ENCODE data around the gene SLC49A3. TPM values are rescaled to one million over a fixed set of nuclear protein-coding genes. Genes with fewer than 3 reads are reported as not detected.

The SLC49A3 gene
- total RNA-seq, 1 experiment from 2014 or later: 5.5 TPM

DNA sequence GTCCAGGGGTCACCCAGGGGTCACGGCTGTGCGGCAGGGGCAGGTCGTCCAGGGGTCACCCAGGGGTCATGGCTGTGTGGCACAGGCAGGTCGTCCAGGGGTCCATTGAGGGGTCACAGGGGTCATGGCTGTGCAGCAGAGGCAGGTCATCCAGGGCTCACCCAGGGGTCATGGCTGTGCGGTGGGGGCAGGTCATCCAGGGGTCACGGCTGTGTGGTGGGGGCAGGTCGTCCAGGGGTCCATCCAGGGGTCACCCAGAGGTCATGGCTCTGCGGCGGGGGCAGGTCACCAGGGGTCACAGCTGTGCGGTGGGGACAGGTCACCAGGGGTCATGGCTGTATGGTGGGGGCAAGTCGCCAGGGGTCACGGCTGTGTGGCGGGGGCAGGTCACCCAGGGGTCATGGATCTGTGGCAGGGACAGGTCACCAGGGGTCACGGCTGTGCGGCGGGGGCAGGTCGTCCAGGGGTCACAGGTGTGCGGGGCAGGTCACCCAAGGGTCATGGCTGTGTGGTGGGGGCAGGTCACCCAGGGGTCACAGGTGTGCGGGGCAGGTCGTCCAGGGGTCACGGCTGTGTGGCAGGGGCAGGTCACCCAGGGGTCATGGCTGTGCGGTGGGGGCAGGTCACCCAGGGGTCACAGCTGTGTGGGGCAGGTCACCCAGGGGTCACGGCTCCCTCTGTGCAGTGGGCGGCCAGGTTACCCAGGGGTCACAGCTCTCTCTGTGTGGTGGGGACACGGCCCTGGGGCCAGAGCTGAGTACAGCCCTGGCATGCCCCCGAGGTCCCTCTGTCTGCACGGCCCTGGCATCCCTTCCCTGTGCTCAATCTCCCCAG, 30.9 kb downstream of the SLC49A3 start:
- H3K4me3 ChIP-seq (replicated peaks in 1 of 2; ENCODE audit: low read depth in 1 of 2, low read length in 2 of 2): no peak overlapping the region
- H3K4me1 ChIP-seq (ENCODE audit: control insufficient read depth in 1 of 2, insufficient read depth in 2 of 2, low read length in 2 of 2): no peaks in the 10 kb centered on the region
- H3K9me3 ChIP-seq (ENCODE audit: control insufficient read depth in 1 of 2, insufficient read depth in 1 of 2, low read depth in 1 of 2, low read length in 2 of 2): no peaks in the 10 kb centered on the region
- H2AFZ ChIP-seq (ENCODE audit: low read depth, low read length, poor library complexity, severe bottlenecking): no peak overlapping the region
- no peak overlapping the region for H3K4me2 ChIP-seq (ENCODE audit: low read length)
- H3K79me2 ChIP-seq (ENCODE audit: insufficient read depth, low read length): no peaks in the 10 kb centered on the region
- intact Hi-C loops (cut with micrococcal nuclease): no loop called here
- TF ChIP-seq, protein P1, sequence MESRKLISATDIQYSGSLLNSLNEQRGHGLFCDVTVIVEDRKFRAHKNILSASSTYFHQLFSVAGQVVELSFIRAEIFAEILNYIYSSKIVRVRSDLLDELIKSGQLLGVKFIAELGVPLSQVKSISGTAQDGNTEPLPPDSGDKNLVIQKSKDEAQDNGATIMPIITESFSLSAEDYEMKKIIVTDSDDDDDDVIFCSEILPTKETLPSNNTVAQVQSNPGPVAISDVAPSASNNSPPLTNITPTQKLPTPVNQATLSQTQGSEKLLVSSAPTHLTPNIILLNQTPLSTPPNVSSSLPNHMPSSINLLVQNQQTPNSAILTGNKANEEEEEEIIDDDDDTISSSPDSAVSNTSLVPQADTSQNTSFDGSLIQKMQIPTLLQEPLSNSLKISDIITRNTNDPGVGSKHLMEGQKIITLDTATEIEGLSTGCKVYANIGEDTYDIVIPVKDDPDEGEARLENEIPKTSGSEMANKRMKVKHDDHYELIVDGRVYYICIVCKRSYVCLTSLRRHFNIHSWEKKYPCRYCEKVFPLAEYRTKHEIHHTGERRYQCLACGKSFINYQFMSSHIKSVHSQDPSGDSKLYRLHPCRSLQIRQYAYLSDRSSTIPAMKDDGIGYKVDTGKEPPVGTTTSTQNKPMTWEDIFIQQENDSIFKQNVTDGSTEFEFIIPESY (IDR thresholded peaks at IDR 0.05; ENCODE audit: extremely low read depth, insufficient replicate concordance, low read length): no peak
- no peak for TF ChIP-seq POLR2A (IDR thresholded peaks at IDR 0.05; ENCODE audit: borderline replicate concordance, extremely low read depth, insufficient read depth, insufficient read length)
- TF ChIP-seq ZNF274 (IDR thresholded peaks at IDR 0.05; ENCODE audit: low read depth, low read length): no peak
- TF ChIP-seq CEBPB (IDR thresholded peaks at IDR 0.05; ENCODE audit: low read depth): no peak
- TF ChIP-seq ZFX (IDR thresholded peaks at IDR 0.05): no peak
- TF ChIP-seq FOSL1 (IDR thresholded peaks at IDR 0.05; ENCODE audit: low read depth): no peak
- no peak for TF ChIP-seq EZH2 (IDR thresholded peaks at IDR 0.05)
- no peak for TF ChIP-seq RAD21 (IDR thresholded peaks at IDR 0.05; ENCODE audit: low read depth)
- no peak for TF ChIP-seq JUND (IDR thresholded peaks at IDR 0.05)
- TF ChIP-seq, protein P2, sequence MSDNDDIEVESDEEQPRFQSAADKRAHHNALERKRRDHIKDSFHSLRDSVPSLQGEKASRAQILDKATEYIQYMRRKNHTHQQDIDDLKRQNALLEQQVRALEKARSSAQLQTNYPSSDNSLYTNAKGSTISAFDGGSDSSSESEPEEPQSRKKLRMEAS (IDR thresholded peaks at IDR 0.05): no peak
- TF ChIP-seq, protein P3, sequence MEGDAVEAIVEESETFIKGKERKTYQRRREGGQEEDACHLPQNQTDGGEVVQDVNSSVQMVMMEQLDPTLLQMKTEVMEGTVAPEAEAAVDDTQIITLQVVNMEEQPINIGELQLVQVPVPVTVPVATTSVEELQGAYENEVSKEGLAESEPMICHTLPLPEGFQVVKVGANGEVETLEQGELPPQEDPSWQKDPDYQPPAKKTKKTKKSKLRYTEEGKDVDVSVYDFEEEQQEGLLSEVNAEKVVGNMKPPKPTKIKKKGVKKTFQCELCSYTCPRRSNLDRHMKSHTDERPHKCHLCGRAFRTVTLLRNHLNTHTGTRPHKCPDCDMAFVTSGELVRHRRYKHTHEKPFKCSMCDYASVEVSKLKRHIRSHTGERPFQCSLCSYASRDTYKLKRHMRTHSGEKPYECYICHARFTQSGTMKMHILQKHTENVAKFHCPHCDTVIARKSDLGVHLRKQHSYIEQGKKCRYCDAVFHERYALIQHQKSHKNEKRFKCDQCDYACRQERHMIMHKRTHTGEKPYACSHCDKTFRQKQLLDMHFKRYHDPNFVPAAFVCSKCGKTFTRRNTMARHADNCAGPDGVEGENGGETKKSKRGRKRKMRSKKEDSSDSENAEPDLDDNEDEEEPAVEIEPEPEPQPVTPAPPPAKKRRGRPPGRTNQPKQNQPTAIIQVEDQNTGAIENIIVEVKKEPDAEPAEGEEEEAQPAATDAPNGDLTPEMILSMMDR (IDR thresholded peaks at IDR 0.05 in 2 of 3, conservative IDR thresholded peaks at IDR 0.05 in 1 of 3; ENCODE audit: borderline replicate concordance in 1 of 3, insufficient read depth in 1 of 3, low read depth in 2 of 3, low read length in 2 of 3): no peak
- TF ChIP-seq YY1 (IDR thresholded peaks at IDR 0.05; ENCODE audit: extremely low read depth, insufficient replicate concordance, low read depth, low read length): no peak
- TF ChIP-seq SRF (IDR thresholded peaks at IDR 0.05; ENCODE audit: low read depth): no peak
- TF ChIP-seq EZH2phosphoT487 (IDR thresholded peaks at IDR 0.05; ENCODE audit: borderline replicate concordance): no peak
- no peak for TF ChIP-seq SP1 (IDR thresholded peaks at IDR 0.05; ENCODE audit: low read depth)
- no peak for TF ChIP-seq CBX3 (IDR thresholded peaks at IDR 0.05; ENCODE audit: low read depth)
- no peak for TF ChIP-seq ELF1 (IDR thresholded peaks at IDR 0.05; ENCODE audit: borderline replicate concordance, low read depth)
- TF ChIP-seq, protein P4, sequence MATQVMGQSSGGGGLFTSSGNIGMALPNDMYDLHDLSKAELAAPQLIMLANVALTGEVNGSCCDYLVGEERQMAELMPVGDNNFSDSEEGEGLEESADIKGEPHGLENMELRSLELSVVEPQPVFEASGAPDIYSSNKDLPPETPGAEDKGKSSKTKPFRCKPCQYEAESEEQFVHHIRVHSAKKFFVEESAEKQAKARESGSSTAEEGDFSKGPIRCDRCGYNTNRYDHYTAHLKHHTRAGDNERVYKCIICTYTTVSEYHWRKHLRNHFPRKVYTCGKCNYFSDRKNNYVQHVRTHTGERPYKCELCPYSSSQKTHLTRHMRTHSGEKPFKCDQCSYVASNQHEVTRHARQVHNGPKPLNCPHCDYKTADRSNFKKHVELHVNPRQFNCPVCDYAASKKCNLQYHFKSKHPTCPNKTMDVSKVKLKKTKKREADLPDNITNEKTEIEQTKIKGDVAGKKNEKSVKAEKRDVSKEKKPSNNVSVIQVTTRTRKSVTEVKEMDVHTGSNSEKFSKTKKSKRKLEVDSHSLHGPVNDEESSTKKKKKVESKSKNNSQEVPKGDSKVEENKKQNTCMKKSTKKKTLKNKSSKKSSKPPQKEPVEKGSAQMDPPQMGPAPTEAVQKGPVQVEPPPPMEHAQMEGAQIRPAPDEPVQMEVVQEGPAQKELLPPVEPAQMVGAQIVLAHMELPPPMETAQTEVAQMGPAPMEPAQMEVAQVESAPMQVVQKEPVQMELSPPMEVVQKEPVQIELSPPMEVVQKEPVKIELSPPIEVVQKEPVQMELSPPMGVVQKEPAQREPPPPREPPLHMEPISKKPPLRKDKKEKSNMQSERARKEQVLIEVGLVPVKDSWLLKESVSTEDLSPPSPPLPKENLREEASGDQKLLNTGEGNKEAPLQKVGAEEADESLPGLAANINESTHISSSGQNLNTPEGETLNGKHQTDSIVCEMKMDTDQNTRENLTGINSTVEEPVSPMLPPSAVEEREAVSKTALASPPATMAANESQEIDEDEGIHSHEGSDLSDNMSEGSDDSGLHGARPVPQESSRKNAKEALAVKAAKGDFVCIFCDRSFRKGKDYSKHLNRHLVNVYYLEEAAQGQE (IDR thresholded peaks at IDR 0.05; ENCODE audit: low read depth): no peak
- H3K9ac ChIP-seq (ENCODE audit: low read length): no peak overlapping the region
- ChIA-PET CTCF (no interaction called here), RAD21 (ENCODE audit: low non-redundant PET in 1 of 2, low total read pairs in 2 of 2, uncharacterized antibody in 2 of 2, unreplicated experiment in 2 of 2) (no interaction called here), POLR2A (no interaction called here)
- no peaks in the 10 kb centered on the region for H3K36me3 ChIP-seq (ENCODE audit: control insufficient read depth in 1 of 2, insufficient read depth in 2 of 2, low read length in 2 of 2)
- H4K20me1 ChIP-seq (ENCODE audit: insufficient read depth): no peaks in the 10 kb centered on the region
- H3K27ac ChIP-seq (ENCODE audit: low read depth, low read length): no peak overlapping the region; the same call in 1 of the 2 replicates
- no peak for DNase-seq (ENCODE audit: low read depth, low spot score)
- ATAC-seq: 0 out of 2 replicates have a peak, but pooled peaks have one; percentile 7
- H3K9me2 ChIP-seq (ENCODE audit: insufficient read depth): no peaks in the 10 kb centered on the region
- BruUV-seq (replicated peaks): no TSS peak
- no peaks in the 10 kb centered on the region for H3K27me3 ChIP-seq (ENCODE audit: insufficient read depth, low read length)

All from HCT116 (cell line).